NCI-H748 treated with DMSO at 0.1 percent for 48 hours (cell line): Measurements from ENCODE around the gene CD1D.
A peak's percentile ranks its signal among the peaks of the same experiment; 100 is the strongest.
"Not testable (repeated sequence)": the region's sequence is repeated elsewhere in the genome, so short reads cannot be mapped to it uniquely, and the experiment has no call there.

Source experiments
- DNase-seq: peaks from one replicate; lab custom pipeline; 2025; lab: John Stamatoyannopoulos, UW

CD1D gene

GRCh38 chr1:158180741-158181576, at the start of gene CD1D:
CD1D (plus strand) TSS chr1:158180895; CDS start chr1:158181102, 207 bp downstream.
- DNase-seq: no peak

- no peak for DNase-seq
Observed at GRCh38 chr1:158131217-158131616, 49.5 kb upstream of the CD1D start.

- DNase-seq: no peak
Observed at GRCh38 chr1:158140764-158141192, 39.9 kb upstream of the CD1D start.

- DNase-seq: no peak
Observed at GRCh38 chr1:158145173-158145719, 35.4 kb upstream of the CD1D start.

- DNase-seq: no peak
Observed at GRCh38 chr1:158146165-158146564, 34.5 kb upstream of the CD1D start.

GRCh38 chr1:158146739-158147138, 34.0 kb upstream of the CD1D start:
- DNase-seq: no peak

- DNase-seq: no peak
Observed at GRCh38 chr1:158147401-158147800, 33.3 kb upstream of the CD1D start.

- DNase-seq: no peak
Observed at GRCh38 chr1:158147869-158148268, 32.8 kb upstream of the CD1D start.

GRCh38 chr1:158148468-158148867, 32.2 kb upstream of the CD1D start:
- no peak for DNase-seq

- no peak for DNase-seq
Observed at GRCh38 chr1:158149175-158149574, 31.5 kb upstream of the CD1D start.

GRCh38 chr1:158149577-158150269, 31.0 kb upstream of the CD1D start:
- DNase-seq: peak; percentile 5

- no peak for DNase-seq
Observed at GRCh38 chr1:158150523-158150922, 30.2 kb upstream of the CD1D start.

- DNase-seq: no peak
Observed at GRCh38 chr1:158153179-158153578, 27.5 kb upstream of the CD1D start.

GRCh38 chr1:158153746-158154444, 26.8 kb upstream of the CD1D start:
- no peak for DNase-seq

- DNase-seq: no peak
Observed at GRCh38 chr1:158154501-158154900, 26.2 kb upstream of the CD1D start.

GRCh38 chr1:158155673-158156072, 25.0 kb upstream of the CD1D start:
- DNase-seq: no peak

GRCh38 chr1:158159597-158159996, 21.1 kb upstream of the CD1D start:
- no peak for DNase-seq

- DNase-seq: no peak
Observed at GRCh38 chr1:158161446-158161845, 19.2 kb upstream of the CD1D start.

- no peak for DNase-seq
Observed at GRCh38 chr1:158163000-158163947, 17.4 kb upstream of the CD1D start.

GRCh38 chr1:158169105-158169504, 11.6 kb upstream of the CD1D start:
- DNase-seq: no peak

GRCh38 chr1:158175915-158176314, 4.8 kb upstream of the CD1D start:
- DNase-seq: not testable (repeated sequence)
